ENCODE results near the gene UBR1.
"Not testable (repeated sequence)": the region's sequence is repeated elsewhere in the genome, so short reads cannot be mapped to it uniquely, and the experiment has no call there.

UBR1 gene

GRCh38 chr15:43105778-43106485 is at the start of gene UBR1:
TSS of gene UBR1 (minus strand) at chr15:43106038. CDS start at chr15:43106022, 16 bp downstream.
- in situ Hi-C loops (cut with MboI; ENCODE audit: low sequenced_read_pairs), result no loop called here

- in situ Hi-C loops (cut with MboI; ENCODE audit: low sequenced_read_pairs), result no loop called here
These were observed 47.4 kb upstream of the UBR1 start for GRCh38 chr15:43153269-43153668.

- in situ Hi-C loops (cut with MboI; ENCODE audit: low sequenced_read_pairs), result no loop called here
These were observed 45.9 kb upstream of the UBR1 start for GRCh38 chr15:43151688-43152087.

- in situ Hi-C loops (cut with MboI; ENCODE audit: low sequenced_read_pairs), result no loop called here
These were observed 44.5 kb upstream of the UBR1 start for GRCh38 chr15:43150191-43150929.

- in situ Hi-C loops (cut with MboI; ENCODE audit: low sequenced_read_pairs), result no loop called here
These were observed 40.3 kb upstream of the UBR1 start for GRCh38 chr15:43146184-43146583.

GRCh38 chr15:43144512-43144911 is 38.7 kb upstream of the UBR1 start:
- in situ Hi-C loops (cut with MboI; ENCODE audit: low sequenced_read_pairs), result no loop called here

- in situ Hi-C loops (cut with MboI; ENCODE audit: low sequenced_read_pairs), result no loop called here
These were observed 37.5 kb upstream of the UBR1 start for GRCh38 chr15:43143203-43143941.

- in situ Hi-C loops (cut with MboI; ENCODE audit: low sequenced_read_pairs), result no loop called here
These were observed 29.5 kb upstream of the UBR1 start for GRCh38 chr15:43135351-43135750.

- in situ Hi-C loops (cut with MboI; ENCODE audit: low sequenced_read_pairs), result no loop called here
These were observed 28.4 kb upstream of the UBR1 start for GRCh38 chr15:43134157-43134635.

- in situ Hi-C loops (cut with MboI; ENCODE audit: low sequenced_read_pairs), result no loop called here
These were observed 27.8 kb upstream of the UBR1 start, which contains the start of gene TMEM62 for GRCh38 chr15:43133430-43134156. TSS of gene TMEM62 (plus strand) at chr15:43133586. CDS start at chr15:43133803, 217 bp downstream.

- in situ Hi-C loops (cut with MboI; ENCODE audit: low sequenced_read_pairs), result no loop called here
These were observed 27.1 kb upstream of the UBR1 start for GRCh38 chr15:43132830-43133429.

GRCh38 chr15:43128980-43129335 is 23.1 kb upstream of the UBR1 start:
- in situ Hi-C loops (cut with MboI; ENCODE audit: low sequenced_read_pairs), result no loop called here

GRCh38 chr15:43128174-43128979 is 22.5 kb upstream of the UBR1 start:
- in situ Hi-C loops (cut with MboI; ENCODE audit: low sequenced_read_pairs), result not testable (repeated sequence)

GRCh38 chr15:43127752-43128151 is 21.9 kb upstream of the UBR1 start:
- in situ Hi-C loops (cut with MboI; ENCODE audit: low sequenced_read_pairs), result no loop called here

GRCh38 chr15:43126356-43126755 is 20.5 kb upstream of the UBR1 start:
- in situ Hi-C loops (cut with MboI; ENCODE audit: low sequenced_read_pairs), result no loop called here

GRCh38 chr15:43125100-43125661 is 19.3 kb upstream of the UBR1 start:
- in situ Hi-C loops (cut with MboI; ENCODE audit: low sequenced_read_pairs), result no loop called here

GRCh38 chr15:43121863-43122262 is 16.0 kb upstream of the UBR1 start:
- in situ Hi-C loops (cut with MboI; ENCODE audit: low sequenced_read_pairs), result no loop called here

GRCh38 chr15:43118829-43119228 is 13.0 kb upstream of the UBR1 start:
- in situ Hi-C loops (cut with MboI; ENCODE audit: low sequenced_read_pairs), result no loop called here

- in situ Hi-C loops (cut with MboI; ENCODE audit: low sequenced_read_pairs), result no loop called here
These were observed 12.4 kb upstream of the UBR1 start for GRCh38 chr15:43118286-43118685.
